Jurkat, Clone E6-1 (cell line): ENCODE data around the gene GADD45B.
A peak's percentile ranks its signal among the peaks of the same experiment; 100 is the strongest.
"Not testable (repeated sequence)": the region's sequence is repeated elsewhere in the genome, so short reads cannot be mapped to it uniquely, and the experiment has no call there.

ENCODE experiments used
- DNase-seq: peaks from one replicate; pipeline ENCODE4 v3.0.0-alpha.2; 2011; ENCODE audit warnings: low read depth, low spot score
- H3K4me3 ChIP-seq: 2 replicates; pipeline ENCODE4 v1.5.1; 2011; ENCODE audit warnings: mild to moderate bottlenecking, low read length, control low read depth, moderate library complexity

Gene GADD45B

DNA sequence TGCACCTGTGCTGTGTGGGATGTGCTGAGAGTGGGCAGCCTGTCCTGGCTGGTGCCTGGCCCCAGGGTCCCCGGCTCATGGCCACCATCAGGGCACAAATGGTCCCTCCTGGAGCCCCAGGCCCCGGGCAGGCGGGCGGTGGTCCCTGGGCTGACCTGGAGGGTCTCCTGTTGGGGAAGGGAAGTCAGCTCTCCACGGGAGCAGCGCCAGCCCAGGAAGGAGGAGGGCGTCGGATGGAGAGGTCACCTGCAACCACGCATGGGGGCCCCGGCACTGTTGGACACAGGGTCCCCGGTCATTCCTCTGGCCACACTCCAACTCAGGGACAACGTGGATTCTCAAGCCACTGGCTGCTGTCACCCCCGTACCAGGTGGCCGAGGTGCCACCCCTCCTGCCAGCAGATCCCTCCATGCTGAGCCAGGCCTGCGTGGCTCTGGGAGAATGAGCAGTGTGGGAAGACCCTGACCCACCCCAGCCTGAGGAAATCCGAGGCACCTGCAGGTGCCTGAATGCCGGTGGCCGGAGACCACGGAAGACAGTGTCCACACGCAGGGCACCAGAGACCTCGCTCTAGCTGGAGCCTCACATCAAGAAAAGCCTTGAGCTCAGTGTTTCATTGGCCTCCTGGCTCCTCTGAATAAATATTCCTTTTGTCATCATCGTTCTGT is 32.7 kb upstream of the GADD45B start:
- no peak overlapping the region for H3K4me3 ChIP-seq
- no peak for DNase-seq

GRCh38 chr19:2443785-2444182 is 32.1 kb upstream of the GADD45B start:
- no peak overlapping the region for H3K4me3 ChIP-seq
- DNase-seq = no peak

- no peak overlapping the region for H3K4me3 ChIP-seq
- DNase-seq = no peak
These were observed 31.5 kb upstream of the GADD45B start for GRCh38 chr19:2444251-2445002.

GRCh38 chr19:2446381-2446780 is 29.5 kb upstream of the GADD45B start:
- peak; percentile 94 for DNase-seq

DNA sequence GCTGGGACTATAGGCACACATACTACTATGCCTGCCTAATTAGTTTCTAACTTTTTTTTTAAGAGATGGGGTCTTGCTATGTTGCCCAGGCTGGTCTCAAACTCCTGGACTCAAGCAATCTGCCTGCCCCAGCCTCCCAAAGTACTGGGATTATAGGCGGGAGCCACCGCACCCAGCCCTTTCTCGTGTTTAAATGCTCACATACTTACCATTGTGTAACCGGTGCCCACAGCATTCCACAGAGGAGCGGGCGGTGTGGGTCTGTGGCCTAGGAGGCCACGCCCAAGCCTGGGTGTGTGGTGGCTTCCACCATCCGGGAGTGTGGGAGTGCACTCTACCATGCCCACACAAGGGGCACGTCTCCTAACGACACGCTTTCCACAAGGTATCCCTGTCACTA is 26.9 kb upstream of the GADD45B start:
- no peak overlapping the region for H3K4me3 ChIP-seq
- DNase-seq = no peak

More at GRCh38 chr19:2446381-2446780, 29.5 kb upstream of the GADD45B start:
- H3K4me3 ChIP-seq = peak overlapping the region; percentile 13; the same call in 1 of the 2 replicates

GRCh38 chr19:2451138-2451537 is 24.8 kb upstream of the GADD45B start:
- H3K4me3 ChIP-seq = no peak overlapping the region
- no peak for DNase-seq

- DNase-seq = no peak
- no peak overlapping the region for H3K4me3 ChIP-seq
These were observed 24.2 kb upstream of the GADD45B start for GRCh38 chr19:2451741-2452140.

- no peak for DNase-seq
- no peak overlapping the region for H3K4me3 ChIP-seq
These were observed 22.4 kb upstream of the GADD45B start for GRCh38 chr19:2453431-2454025.

DNA sequence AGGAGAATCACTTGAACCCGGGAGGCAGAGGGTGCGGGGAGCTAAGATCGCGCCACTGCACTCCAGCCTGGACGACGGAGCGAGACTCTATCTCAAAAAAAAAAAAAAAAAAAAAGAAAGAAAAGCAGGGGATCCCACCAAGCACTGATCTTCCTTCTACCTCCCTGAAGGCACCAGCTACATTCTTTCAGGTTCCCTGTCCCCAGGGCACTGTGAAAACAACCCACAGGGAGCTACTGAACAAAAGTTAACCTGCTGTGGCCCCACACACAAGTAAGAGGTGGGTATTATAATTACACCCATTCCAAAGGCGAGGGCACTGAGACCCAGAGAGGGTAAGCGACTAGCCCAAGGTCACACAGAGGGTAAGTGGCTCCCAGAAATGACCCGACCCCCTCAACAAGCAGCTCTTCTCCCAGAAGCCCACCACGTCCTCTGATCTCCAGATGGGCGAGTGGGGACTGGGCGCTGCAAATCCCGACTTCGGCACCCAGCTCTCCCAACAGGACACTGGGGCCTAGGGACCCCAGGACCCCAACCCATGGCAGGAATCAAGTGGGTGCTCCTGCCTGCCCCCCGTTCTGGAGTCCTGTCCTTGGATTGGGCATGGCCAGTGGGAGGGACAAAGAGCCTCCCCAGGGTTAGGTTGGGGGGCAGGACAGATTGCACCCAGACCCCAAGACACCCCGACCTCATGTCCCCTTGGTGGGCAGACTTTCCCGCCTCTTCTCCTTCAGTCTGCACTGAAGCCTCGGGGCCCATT is 21.5 kb upstream of the GADD45B start:
- no peak overlapping the region for H3K4me3 ChIP-seq
- no peak for DNase-seq

DNA sequence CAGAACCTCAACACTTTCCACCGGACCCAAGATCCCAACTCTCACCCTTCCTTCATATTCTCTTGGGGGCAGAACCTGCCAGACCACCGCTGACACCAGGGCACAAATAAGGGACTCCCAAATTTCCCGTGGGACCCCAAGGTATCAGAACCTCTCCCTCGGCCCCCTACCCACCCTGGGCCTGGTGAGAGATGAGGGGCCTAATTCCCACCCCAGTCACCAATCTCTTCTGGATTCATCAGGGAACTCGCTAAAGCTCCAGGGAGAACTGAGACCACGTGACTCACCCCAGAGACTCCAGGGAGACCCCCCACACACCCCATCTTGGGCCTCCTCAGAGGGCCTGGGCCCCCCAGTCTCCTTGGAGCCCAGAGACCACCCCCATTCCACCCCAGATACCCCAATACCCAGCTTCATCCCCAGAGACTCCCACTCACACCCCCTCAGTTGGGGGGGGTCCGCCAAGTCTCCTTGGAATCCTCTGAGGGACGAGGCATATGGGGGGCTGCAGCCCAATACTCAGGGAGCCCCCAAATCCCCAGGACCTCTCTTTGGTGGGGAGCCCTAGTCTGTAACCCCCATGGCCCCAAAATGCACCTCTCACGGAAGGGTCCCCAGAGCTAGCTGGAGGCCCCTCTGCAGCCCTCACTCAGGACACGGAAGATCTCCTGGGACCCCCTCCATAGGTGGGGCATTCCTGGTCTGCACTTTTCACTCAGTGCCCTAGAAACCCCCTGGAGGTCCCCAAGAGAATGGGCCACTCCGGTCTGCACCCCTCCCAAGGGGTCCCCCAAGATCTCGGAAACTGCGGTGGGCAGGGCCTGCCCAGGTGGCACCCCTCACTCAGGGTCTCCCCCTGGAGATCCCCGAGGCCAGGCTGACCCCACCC is 20.7 kb upstream of the GADD45B start:
- DNase-seq = no peak
- peak overlapping the region; percentile 86 for H3K4me3 ChIP-seq

- DNase-seq = no peak
- H3K4me3 ChIP-seq = peak overlapping the region; percentile 86
These were observed 19.9 kb upstream of the GADD45B start for GRCh38 chr19:2455851-2456570.

DNA sequence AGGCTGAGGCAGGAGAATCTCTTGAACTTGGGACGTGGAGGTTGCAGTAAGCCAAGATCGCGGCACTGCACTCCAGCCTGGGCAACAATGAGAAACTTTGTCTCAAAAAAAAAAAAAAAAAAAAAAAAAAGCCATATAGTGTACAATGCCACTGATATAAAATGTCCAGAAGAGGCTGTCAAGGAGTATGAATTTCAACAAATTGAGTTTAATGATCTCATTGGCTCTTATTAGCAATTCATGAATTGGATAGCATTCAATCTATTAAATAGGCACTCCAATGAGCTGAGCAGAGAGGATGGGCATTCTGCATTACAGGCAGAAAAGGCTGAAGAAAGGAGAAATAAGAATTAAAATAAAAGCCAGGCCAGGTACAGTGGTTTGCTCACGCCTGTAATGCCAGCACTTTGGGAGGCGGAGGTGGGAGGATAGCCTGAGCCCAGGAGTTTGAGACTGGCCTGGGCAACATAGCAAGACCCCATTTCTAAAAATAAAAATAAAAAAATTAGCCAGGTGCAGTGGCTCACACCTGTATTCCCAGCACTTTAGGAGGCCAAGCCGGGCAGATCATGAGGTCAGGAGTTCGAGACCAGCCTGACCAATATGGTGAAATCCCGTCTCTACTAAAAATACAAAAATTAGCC is 18.4 kb upstream of the GADD45B start:
- peak overlapping the region; percentile 58 for H3K4me3 ChIP-seq
- DNase-seq = no peak

DNA sequence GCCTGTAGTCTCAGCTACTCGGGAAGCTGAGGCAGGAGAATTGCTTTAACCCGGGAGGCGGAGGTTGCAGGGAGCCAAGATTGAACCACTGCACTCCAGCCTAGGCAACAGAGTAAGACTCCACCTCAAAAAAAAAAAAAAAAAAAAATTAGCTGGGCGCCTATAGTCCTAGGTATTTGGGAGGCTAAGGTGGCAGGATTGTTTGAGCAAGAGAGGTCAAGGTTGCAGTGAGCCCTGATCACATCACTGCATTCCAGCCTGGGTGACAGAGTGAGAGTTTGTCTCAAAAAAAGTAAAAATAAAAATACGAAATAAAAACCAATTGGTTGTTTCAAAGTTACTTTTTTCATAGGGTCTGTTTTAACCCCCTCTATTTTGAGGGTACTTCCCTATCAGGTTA is 17.9 kb upstream of the GADD45B start:
- no peak for DNase-seq
- H3K4me3 ChIP-seq = no peak overlapping the region

DNA sequence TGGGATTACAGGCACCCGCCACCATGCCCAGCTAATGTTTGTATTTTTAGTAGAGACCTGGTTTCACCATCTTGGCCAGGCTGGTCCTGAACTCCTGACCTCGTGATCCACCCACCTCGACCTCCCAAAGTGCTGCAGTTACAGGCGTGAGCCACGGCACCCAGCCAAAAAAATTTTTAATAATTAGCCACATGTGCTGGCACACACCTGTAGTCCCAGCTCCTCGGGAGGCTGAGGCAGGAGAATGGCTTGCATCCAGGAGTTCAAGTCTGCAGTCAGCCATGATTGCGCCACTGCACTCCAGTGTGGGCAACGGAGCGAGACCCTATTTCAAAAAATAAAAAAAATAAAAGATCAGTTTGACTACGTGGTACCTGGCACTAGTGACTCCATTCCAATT is 17.2 kb upstream of the GADD45B start:
- DNase-seq, H3K4me3 ChIP-seq: not testable (repeated sequence)

GRCh38 chr19:2460245-2460644 is 15.7 kb upstream of the GADD45B start:
- H3K4me3 ChIP-seq = no peak overlapping the region
- DNase-seq = no peak

- DNase-seq = no peak
- H3K4me3 ChIP-seq = peak overlapping the region; percentile 49
These were observed 13.9 kb upstream of the GADD45B start for GRCh38 chr19:2461751-2462634.
